ENCODE data around the gene SPZ1.

DNA sequence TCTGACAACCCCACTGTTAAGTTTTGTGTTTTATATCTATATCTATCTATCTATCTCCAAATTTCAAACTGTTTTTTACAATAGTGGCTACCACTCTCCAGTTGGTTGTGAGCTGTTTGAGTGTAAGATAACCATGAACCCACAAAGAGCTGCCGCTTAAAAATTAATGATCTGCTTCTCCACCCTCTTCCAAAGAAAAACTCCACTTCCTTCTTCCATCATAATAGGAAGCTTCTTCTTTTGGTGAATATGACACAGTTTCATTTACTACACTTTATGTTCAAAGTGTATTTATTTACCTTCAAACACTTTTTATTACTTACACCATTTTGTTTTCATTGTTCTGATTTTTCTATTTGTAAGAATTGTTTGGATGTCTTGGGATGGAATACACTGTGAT is 37.9 kb downstream of the SPZ1 start:
- TF ChIP-seq EZH2 (IDR thresholded peaks at IDR 0.05) (no peak), POLR2A (IDR thresholded peaks at IDR 0.05; ENCODE audit: borderline replicate concordance, extremely low read depth, insufficient read depth, insufficient read length) (no peak), POLR2AphosphoS5 (IDR thresholded peaks at IDR 0.05; ENCODE audit: low read depth, low read length) (no peak), ZFX (IDR thresholded peaks at IDR 0.05) (no peak), CEBPB (IDR thresholded peaks at IDR 0.05; ENCODE audit: low read depth) (no peak)
- TF ChIP-seq, protein P1, sequence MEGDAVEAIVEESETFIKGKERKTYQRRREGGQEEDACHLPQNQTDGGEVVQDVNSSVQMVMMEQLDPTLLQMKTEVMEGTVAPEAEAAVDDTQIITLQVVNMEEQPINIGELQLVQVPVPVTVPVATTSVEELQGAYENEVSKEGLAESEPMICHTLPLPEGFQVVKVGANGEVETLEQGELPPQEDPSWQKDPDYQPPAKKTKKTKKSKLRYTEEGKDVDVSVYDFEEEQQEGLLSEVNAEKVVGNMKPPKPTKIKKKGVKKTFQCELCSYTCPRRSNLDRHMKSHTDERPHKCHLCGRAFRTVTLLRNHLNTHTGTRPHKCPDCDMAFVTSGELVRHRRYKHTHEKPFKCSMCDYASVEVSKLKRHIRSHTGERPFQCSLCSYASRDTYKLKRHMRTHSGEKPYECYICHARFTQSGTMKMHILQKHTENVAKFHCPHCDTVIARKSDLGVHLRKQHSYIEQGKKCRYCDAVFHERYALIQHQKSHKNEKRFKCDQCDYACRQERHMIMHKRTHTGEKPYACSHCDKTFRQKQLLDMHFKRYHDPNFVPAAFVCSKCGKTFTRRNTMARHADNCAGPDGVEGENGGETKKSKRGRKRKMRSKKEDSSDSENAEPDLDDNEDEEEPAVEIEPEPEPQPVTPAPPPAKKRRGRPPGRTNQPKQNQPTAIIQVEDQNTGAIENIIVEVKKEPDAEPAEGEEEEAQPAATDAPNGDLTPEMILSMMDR (IDR thresholded peaks at IDR 0.05 in 2 of 3, conservative IDR thresholded peaks at IDR 0.05 in 1 of 3; ENCODE audit: borderline replicate concordance in 1 of 3, insufficient read depth in 1 of 3, low read depth in 2 of 3, low read length in 2 of 3) = no peak
- TF ChIP-seq, protein P2, sequence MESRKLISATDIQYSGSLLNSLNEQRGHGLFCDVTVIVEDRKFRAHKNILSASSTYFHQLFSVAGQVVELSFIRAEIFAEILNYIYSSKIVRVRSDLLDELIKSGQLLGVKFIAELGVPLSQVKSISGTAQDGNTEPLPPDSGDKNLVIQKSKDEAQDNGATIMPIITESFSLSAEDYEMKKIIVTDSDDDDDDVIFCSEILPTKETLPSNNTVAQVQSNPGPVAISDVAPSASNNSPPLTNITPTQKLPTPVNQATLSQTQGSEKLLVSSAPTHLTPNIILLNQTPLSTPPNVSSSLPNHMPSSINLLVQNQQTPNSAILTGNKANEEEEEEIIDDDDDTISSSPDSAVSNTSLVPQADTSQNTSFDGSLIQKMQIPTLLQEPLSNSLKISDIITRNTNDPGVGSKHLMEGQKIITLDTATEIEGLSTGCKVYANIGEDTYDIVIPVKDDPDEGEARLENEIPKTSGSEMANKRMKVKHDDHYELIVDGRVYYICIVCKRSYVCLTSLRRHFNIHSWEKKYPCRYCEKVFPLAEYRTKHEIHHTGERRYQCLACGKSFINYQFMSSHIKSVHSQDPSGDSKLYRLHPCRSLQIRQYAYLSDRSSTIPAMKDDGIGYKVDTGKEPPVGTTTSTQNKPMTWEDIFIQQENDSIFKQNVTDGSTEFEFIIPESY (IDR thresholded peaks at IDR 0.05; ENCODE audit: extremely low read depth, insufficient replicate concordance, low read length) = no peak

Data from HCT116 (cell line).